ENCODE results near the gene LNPK. TPM values are rescaled to one million over a fixed set of nuclear protein-coding genes. Genes with fewer than 3 reads are reported as not detected.

The LNPK gene
- total RNA-seq, 1 experiment from 2014 or later, result 21.8 TPM

- BruUV-seq (replicated peaks), result no TSS peak
- H3K9me3 Mint-ChIP-seq (ENCODE audit: unreplicated experiment), result no peaks in the 10 kb centered on the region
- intact Hi-C loops (cut with micrococcal nuclease), result no loop called here
- no peak overlapping the region for H3K27ac Mint-ChIP-seq (ENCODE audit: low read depth, unreplicated experiment)
- H3K4me3 Mint-ChIP-seq (ENCODE audit: unreplicated experiment), result no peak overlapping the region
- POLR2A ChIA-PET, result no interaction called here
- CTCF ChIA-PET, result interaction anchor here (1.3 kb wide), 1 partner anchor 142 kb away, joined by 3 read pairs; no protein-coding TSS in a partner anchor
- TF ChIP-seq, protein P1, sequence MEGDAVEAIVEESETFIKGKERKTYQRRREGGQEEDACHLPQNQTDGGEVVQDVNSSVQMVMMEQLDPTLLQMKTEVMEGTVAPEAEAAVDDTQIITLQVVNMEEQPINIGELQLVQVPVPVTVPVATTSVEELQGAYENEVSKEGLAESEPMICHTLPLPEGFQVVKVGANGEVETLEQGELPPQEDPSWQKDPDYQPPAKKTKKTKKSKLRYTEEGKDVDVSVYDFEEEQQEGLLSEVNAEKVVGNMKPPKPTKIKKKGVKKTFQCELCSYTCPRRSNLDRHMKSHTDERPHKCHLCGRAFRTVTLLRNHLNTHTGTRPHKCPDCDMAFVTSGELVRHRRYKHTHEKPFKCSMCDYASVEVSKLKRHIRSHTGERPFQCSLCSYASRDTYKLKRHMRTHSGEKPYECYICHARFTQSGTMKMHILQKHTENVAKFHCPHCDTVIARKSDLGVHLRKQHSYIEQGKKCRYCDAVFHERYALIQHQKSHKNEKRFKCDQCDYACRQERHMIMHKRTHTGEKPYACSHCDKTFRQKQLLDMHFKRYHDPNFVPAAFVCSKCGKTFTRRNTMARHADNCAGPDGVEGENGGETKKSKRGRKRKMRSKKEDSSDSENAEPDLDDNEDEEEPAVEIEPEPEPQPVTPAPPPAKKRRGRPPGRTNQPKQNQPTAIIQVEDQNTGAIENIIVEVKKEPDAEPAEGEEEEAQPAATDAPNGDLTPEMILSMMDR (IDR thresholded peaks at IDR 0.05; ENCODE audit: unreplicated experiment), result no peak
- peaks cover 20% of the 10 kb centered on the region for H3K36me3 Mint-ChIP-seq (ENCODE audit: insufficient read depth, unreplicated experiment)
- no peak for DNase-seq (ENCODE audit: unreplicated experiment)
- H3K27me3 Mint-ChIP-seq (ENCODE audit: insufficient read depth, unreplicated experiment), result no peaks in the 10 kb centered on the region
- H3K4me1 Mint-ChIP-seq (ENCODE audit: insufficient read depth, unreplicated experiment), result no peaks in the 10 kb centered on the region
Measured at GRCh38 chr2:175955136-175955535, 46.9 kb downstream of the LNPK start.

GRCh38 chr2:175950512-175950911, 51.6 kb downstream of the LNPK start:
- intact Hi-C loops (cut with micrococcal nuclease), result no loop called here
- H3K27ac Mint-ChIP-seq (ENCODE audit: low read depth, unreplicated experiment), result no peak overlapping the region
- H3K27me3 Mint-ChIP-seq (ENCODE audit: insufficient read depth, unreplicated experiment), result no peaks in the 10 kb centered on the region
- no peaks in the 10 kb centered on the region for H3K4me1 Mint-ChIP-seq (ENCODE audit: insufficient read depth, unreplicated experiment)
- ChIA-PET CTCF (no interaction called here), POLR2A (interaction anchor here (0.6 kb wide), 1 partner anchor 72 kb away, joined by 3 read pairs; no protein-coding TSS in a partner anchor)
- no peak overlapping the region for H3K4me3 Mint-ChIP-seq (ENCODE audit: unreplicated experiment)
- no TSS peak for BruUV-seq (replicated peaks)
- no peak for DNase-seq (ENCODE audit: unreplicated experiment)
- TF ChIP-seq, protein P1 (IDR thresholded peaks at IDR 0.05; ENCODE audit: unreplicated experiment), result no peak
- no peaks in the 10 kb centered on the region for H3K9me3 Mint-ChIP-seq (ENCODE audit: unreplicated experiment)
- H3K36me3 Mint-ChIP-seq (ENCODE audit: insufficient read depth, unreplicated experiment), result peaks cover 6% of the 10 kb centered on the region

DNA sequence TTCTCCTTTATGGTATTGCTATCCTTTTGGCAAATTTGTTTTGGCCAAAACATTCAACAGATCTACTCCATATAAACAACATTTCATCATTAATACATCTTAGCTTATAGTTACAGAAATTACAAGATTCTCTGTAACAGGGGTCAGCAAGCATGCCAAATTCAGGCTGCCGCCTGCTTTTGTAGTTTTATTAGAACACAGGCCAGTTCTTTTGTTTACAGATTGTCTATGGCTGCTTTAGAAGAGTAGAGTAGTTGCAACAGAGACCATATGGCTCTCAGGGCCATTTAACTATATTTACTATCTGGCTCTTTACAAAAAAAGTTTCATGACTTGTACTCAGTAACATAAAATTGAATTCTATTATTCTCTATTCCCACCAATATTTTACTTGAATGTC, 53.9 kb downstream of the LNPK start:
- no TSS peak for BruUV-seq (replicated peaks)
- CTCF ChIA-PET, result interaction anchor here (0.6 to 1.2 kb wide), 3 partner anchors 104 to 306 kb away, joined by 3 read pairs; no protein-coding TSS in a partner anchor

DNA sequence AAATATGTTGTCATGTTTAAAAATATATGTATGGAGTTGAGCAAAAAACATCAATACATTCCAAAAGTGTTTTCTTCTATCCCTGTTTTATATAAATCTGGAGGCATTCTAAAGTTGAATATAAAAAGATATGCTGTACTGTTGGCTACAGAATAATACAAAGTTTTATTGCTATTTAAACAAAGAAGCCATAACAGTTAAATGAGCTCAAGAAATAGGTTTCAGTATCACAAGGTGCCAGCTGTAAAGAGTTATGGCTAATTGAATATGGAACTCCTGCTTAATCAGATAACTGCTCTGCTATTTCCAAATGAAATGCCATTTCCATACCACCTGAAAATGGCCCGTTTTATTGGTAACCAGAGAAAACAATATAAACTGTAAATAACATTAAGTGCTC, 55.0 kb downstream of the LNPK start:
- TF ChIP-seq, protein P1 (IDR thresholded peaks at IDR 0.05; ENCODE audit: unreplicated experiment), result no peak
- intact Hi-C loops (cut with micrococcal nuclease), result no loop called here
- Mint-ChIP-seq H3K27ac (ENCODE audit: low read depth, unreplicated experiment) (no peak overlapping the region), H3K4me1 (ENCODE audit: insufficient read depth, unreplicated experiment) (no peaks in the 10 kb centered on the region), H3K4me3 (ENCODE audit: unreplicated experiment) (no peak overlapping the region), H3K36me3 (ENCODE audit: insufficient read depth, unreplicated experiment) (no peaks in the 10 kb centered on the region), H3K9me3 (ENCODE audit: unreplicated experiment) (no peaks in the 10 kb centered on the region), H3K27me3 (ENCODE audit: insufficient read depth, unreplicated experiment) (no peaks in the 10 kb centered on the region)
- DNase-seq (ENCODE audit: unreplicated experiment), result no peak
- CTCF ChIA-PET, result interaction anchor here (0.6 kb wide), 1 partner anchor 532 kb away, joined by 4 read pairs; no protein-coding TSS in a partner anchor
- BruUV-seq (replicated peaks), result no TSS peak
- POLR2A ChIA-PET, result interaction anchor here (0.9 kb wide), 1 partner anchor 12 kb away, joined by 4 read pairs; no protein-coding TSS in a partner anchor

More for the DNA sequence above, 53.9 kb downstream of the LNPK start:
- Mint-ChIP-seq H3K4me3 (ENCODE audit: unreplicated experiment) (no peak overlapping the region), H3K27me3 (ENCODE audit: insufficient read depth, unreplicated experiment) (no peaks in the 10 kb centered on the region), H3K9me3 (ENCODE audit: unreplicated experiment) (no peaks in the 10 kb centered on the region), H3K27ac (ENCODE audit: low read depth, unreplicated experiment) (no peak overlapping the region), H3K4me1 (ENCODE audit: insufficient read depth, unreplicated experiment) (no peaks in the 10 kb centered on the region), H3K36me3 (ENCODE audit: insufficient read depth, unreplicated experiment) (peaks cover 3% of the 10 kb centered on the region)
- intact Hi-C loops (cut with micrococcal nuclease), result no loop called here
- TF ChIP-seq, protein P1 (IDR thresholded peaks at IDR 0.05; ENCODE audit: unreplicated experiment), result no peak
- no peak for DNase-seq (ENCODE audit: unreplicated experiment)
- POLR2A ChIA-PET, result interaction anchor here (0.6 to 1.1 kb wide), 2 partner anchors 99 to 150 kb away, joined by 3 read pairs; no protein-coding TSS in a partner anchor
